Liver (tissue), 9 donors: ENCODE data around the gene CPNE8. TPM values are rescaled to one million over a fixed set of nuclear protein-coding genes. Genes with fewer than 3 reads are reported as not detected.

Source experiments
- DNase-seq: peaks from one replicate; pipeline ENCODE4 v3.0.0-alpha.2; 2017; ENCODE audit warnings: low spot score
- H3K27ac ChIP-seq, 2 donors: one replicate each; pipeline ENCODE4 v1.7.0; 2013; ENCODE audit warnings: inconsistent platforms in 2 of 2, low read length in 2 of 2, control low read depth in 1 of 2, low read depth in 1 of 2, mild to moderate bottlenecking in 1 of 2
- H3K27me3 ChIP-seq, 4 donors: one replicate each; pipeline versions ENCODE4 v1.6.1 to v1.7.0; 2013; ENCODE audit warnings: low read length in 3 of 4, inconsistent platforms in 1 of 4, mild to moderate bottlenecking in 1 of 4, moderate library complexity in 1 of 4; ENCODE audit not compliant: control insufficient read depth in 4 of 4, insufficient read depth in 4 of 4
- H3K36me3 ChIP-seq, 4 donors: one replicate each; pipeline versions ENCODE4 v1.6.1 to v1.7.0; 2013; ENCODE audit warnings: low read length in 3 of 4, mild to moderate bottlenecking in 3 of 4, low read depth in 1 of 4, moderate library complexity in 1 of 4; ENCODE audit not compliant: control insufficient read depth in 4 of 4, insufficient read depth in 3 of 4
- H3K4me1 ChIP-seq, 4 donors: one replicate each; pipeline versions ENCODE4 v1.6.1 to v1.7.0; 2013; ENCODE audit warnings: low read length in 3 of 4, mild to moderate bottlenecking in 3 of 4, moderate library complexity in 1 of 4; ENCODE audit not compliant: control insufficient read depth in 4 of 4, insufficient read depth in 4 of 4
- H3K4me3 ChIP-seq, 3 donors: one replicate each; pipeline versions ENCODE4 v1.6.1 to v1.7.0; 2013; ENCODE audit warnings: low read length in 3 of 3, control low read depth in 1 of 3, low read depth in 1 of 3, mild to moderate bottlenecking in 1 of 3
- H3K9ac ChIP-seq, 2 donors: one replicate each; pipeline ENCODE4 v1.7.0; 2013; ENCODE audit warnings: low read length in 2 of 2, mild to moderate bottlenecking in 2 of 2, moderate library complexity in 2 of 2, control low read depth in 1 of 2, low read depth in 1 of 2
- H3K9me3 ChIP-seq, 4 donors: one replicate each; pipeline versions ENCODE4 v1.6.1 to v1.7.0; 2013; ENCODE audit warnings: low read length in 3 of 4; ENCODE audit not compliant: control insufficient read depth in 4 of 4
- FOXA1 ChIP-seq: IDR thresholded peaks from 2 replicates; pipeline ENCODE4 v1.6.1; 2016; ENCODE audit warnings: antibody characterized with exemption
- FOXA2 ChIP-seq: IDR thresholded peaks from 2 replicates; pipeline ENCODE4 v1.6.1; 2016; ENCODE audit warnings: antibody characterized with exemption
- GABPA ChIP-seq, 2 donors: IDR thresholded peaks in 1 of 2; conservative IDR thresholded peaks in 1 of 2; 2 replicates each; pipeline ENCODE4 v1.6.1; 2016; ENCODE audit warnings: antibody characterized with exemption in 2 of 2, mild to moderate bottlenecking in 1 of 2, moderate library complexity in 1 of 2
- HNF4A ChIP-seq, 2 donors: conservative IDR thresholded peaks; 2 replicates each; pipeline ENCODE4 v1.6.1; 2016; ENCODE audit warnings: antibody characterized with exemption in 2 of 2, mild to moderate bottlenecking in 2 of 2
- JUND ChIP-seq, 2 donors: IDR thresholded peaks; 2 replicates each; pipeline ENCODE4 v1.6.1; 2016; ENCODE audit warnings: antibody characterized with exemption in 2 of 2
- NR2F2 ChIP-seq: IDR thresholded peaks from 2 replicates; pipeline ENCODE4 v1.6.1; 2016; ENCODE audit warnings: antibody characterized with exemption
- RAD21 ChIP-seq, 2 donors: IDR thresholded peaks; 2 replicates each; pipeline ENCODE4 v1.6.1; 2016; ENCODE audit warnings: antibody characterized with exemption in 2 of 2, mild to moderate bottlenecking in 2 of 2
- RXRA ChIP-seq, 2 donors: IDR thresholded peaks; 2 replicates each; pipeline ENCODE4 v1.6.1; 2017 to 2018; ENCODE audit warnings: antibody characterized with exemption in 2 of 2, mild to moderate bottlenecking in 1 of 2
- SP1 ChIP-seq: IDR thresholded peaks from 2 replicates; pipeline ENCODE4 v1.6.1; 2018; ENCODE audit warnings: antibody characterized with exemption, mild to moderate bottlenecking
- TAF1 ChIP-seq: conservative IDR thresholded peaks from 2 replicates; pipeline ENCODE4 v1.6.1; 2016; ENCODE audit warnings: antibody characterized with exemption, mild to moderate bottlenecking
- YY1 ChIP-seq: IDR thresholded peaks from 2 replicates; pipeline ENCODE4 v1.6.1; 2016; ENCODE audit warnings: antibody characterized with exemption, mild to moderate bottlenecking
- WGBS: extraction: QIAGEN DNeasy Blood & Tissue Kit; methylation state at CpG from one replicate; pipeline ENCODE4 v1.1.7; 2013; 5-methylcytosine and 5-hydroxymethylcytosine counted together
- polyA plus RNA-seq, 2 donors: library from polyadenylated mRNA; stranded (reverse) in 1 of 2; unstranded in 1 of 2; fragments of 200-250 nt in 1 of 2; fragments of >200 nt in 1 of 2; fragmentation: Nextera tagmentation in 1 of 2; extraction: Ambion mirVana in 1 of 2; gene quantifications; one replicate each; pipeline versions ENCODE4 v1.2.1 to v1.2.3, GENCODE V29; 2013 to 2015
- total RNA-seq, 2 donors: library from RNA; depleted of rRNA; stranded (reverse); fragments of >200 nt; gene quantifications; one replicate each; pipeline ENCODE4 v1.2.3, GENCODE V29; 2014
- TF ChIP-seq, protein P1 (sequence below): IDR thresholded peaks from 2 replicates; pipeline ENCODE4 v1.6.1; 2016; ENCODE audit warnings: antibody characterized with exemption
- TF ChIP-seq, protein P2 (sequence below): IDR thresholded peaks from 2 replicates; pipeline ENCODE4 v1.6.1; 2016; ENCODE audit warnings: antibody characterized with exemption
- TF ChIP-seq, protein P3 (sequence below): IDR thresholded peaks from 2 replicates; pipeline ENCODE4 v1.6.1; 2016; ENCODE audit warnings: antibody characterized with exemption
- TF ChIP-seq, protein P4 (sequence below): IDR thresholded peaks from 2 replicates; pipeline ENCODE4 v1.6.1; 2016; ENCODE audit warnings: antibody characterized with exemption, mild to moderate bottlenecking
- TF ChIP-seq, protein P5 (sequence below): fragments of 150-350 bp; IDR thresholded peaks from 2 replicates; pipeline ENCODE4 v1.5.1; 2017; ENCODE audit warnings: improper control_type of control experiment, low read depth, low read length; ENCODE audit not compliant: missing input control
- donor health status: healthy.
- donor health status: healthy.
- donor health status: healthy.
- donor health status: healthy.
- donor health status: healthy.

CPNE8 gene
- total and polyA plus RNA-seq, 4 donors: 4.2 to 27.4 (median 10.9) TPM

DNA sequence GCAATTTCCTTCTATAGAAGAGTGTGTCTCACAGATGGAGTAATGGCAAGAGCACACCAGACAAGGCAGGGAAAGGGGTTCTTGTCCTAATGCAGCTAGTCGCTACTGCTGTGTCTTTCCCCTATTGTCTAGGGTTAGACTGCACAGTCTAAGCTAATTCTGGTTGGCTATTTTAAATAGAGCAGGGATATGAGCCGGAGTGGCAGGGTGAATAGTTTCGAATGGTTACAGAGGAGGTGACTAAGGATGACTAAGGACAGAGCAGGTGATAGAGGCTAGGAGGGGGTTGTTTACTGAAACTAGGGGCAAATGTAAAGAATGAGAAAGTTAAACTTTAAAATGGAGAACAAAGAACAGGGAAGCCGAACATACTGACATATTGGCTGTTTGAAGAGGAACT, 25.6 kb upstream of the CPNE8 start (continued):
- TF ChIP-seq FOXA2: no peak

DNA sequence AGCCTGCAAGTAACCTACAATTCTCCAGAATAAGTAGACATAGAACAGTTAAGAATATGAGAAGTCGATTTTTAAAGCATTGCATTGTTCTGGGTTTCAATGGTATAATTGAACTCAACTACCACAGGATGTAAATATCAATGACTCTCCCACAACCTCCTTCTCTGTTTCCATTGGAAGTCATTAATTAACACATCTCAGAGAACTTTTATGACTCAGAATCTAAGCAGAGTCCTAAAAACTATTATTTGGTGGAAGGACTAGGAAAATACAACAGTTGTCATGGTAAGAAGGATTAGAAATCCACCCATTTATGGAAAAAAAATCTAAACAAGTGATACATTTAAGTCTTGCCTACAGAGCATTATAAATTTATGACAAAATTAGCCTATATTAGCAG, 21.1 kb upstream of the CPNE8 start:
- Histone ChIP-seq H3K4me1 (no peaks in the 10 kb centered on the region), H3K4me3 (no peak overlapping the region), H3K9ac (no peak overlapping the region), H3K36me3 (no peaks in the 10 kb centered on the region), H3K27me3 (peaks cover 0 to 5% (median 0%) of the 10 kb centered on the region in 4 donors), H3K27ac (no peak overlapping the region), H3K9me3 (no peaks in the 10 kb centered on the region)
- no peak for DNase-seq
- WGBS: 38% methylated on average over 1 of the region's 1 CpG
- no peak for TF ChIP-seq FOXA2
- no peak for TF ChIP-seq GABPA (IDR thresholded peaks at IDR 0.05 in 1 of 2, conservative IDR thresholded peaks at IDR 0.05 in 1 of 2)
- TF ChIP-seq, protein P1, sequence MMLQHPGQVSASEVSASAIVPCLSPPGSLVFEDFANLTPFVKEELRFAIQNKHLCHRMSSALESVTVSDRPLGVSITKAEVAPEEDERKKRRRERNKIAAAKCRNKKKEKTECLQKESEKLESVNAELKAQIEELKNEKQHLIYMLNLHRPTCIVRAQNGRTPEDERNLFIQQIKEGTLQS: no peak
- no peak for TF ChIP-seq TAF1
- TF ChIP-seq, protein P2, sequence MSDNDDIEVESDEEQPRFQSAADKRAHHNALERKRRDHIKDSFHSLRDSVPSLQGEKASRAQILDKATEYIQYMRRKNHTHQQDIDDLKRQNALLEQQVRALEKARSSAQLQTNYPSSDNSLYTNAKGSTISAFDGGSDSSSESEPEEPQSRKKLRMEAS: no peak
- TF ChIP-seq, protein P3, sequence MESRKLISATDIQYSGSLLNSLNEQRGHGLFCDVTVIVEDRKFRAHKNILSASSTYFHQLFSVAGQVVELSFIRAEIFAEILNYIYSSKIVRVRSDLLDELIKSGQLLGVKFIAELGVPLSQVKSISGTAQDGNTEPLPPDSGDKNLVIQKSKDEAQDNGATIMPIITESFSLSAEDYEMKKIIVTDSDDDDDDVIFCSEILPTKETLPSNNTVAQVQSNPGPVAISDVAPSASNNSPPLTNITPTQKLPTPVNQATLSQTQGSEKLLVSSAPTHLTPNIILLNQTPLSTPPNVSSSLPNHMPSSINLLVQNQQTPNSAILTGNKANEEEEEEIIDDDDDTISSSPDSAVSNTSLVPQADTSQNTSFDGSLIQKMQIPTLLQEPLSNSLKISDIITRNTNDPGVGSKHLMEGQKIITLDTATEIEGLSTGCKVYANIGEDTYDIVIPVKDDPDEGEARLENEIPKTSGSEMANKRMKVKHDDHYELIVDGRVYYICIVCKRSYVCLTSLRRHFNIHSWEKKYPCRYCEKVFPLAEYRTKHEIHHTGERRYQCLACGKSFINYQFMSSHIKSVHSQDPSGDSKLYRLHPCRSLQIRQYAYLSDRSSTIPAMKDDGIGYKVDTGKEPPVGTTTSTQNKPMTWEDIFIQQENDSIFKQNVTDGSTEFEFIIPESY: no peak
- TF ChIP-seq RXRA (IDR thresholded peaks at IDR 0.05): no peak
- TF ChIP-seq HNF4A (conservative IDR thresholded peaks at IDR 0.05): no peak
- TF ChIP-seq, protein P4, sequence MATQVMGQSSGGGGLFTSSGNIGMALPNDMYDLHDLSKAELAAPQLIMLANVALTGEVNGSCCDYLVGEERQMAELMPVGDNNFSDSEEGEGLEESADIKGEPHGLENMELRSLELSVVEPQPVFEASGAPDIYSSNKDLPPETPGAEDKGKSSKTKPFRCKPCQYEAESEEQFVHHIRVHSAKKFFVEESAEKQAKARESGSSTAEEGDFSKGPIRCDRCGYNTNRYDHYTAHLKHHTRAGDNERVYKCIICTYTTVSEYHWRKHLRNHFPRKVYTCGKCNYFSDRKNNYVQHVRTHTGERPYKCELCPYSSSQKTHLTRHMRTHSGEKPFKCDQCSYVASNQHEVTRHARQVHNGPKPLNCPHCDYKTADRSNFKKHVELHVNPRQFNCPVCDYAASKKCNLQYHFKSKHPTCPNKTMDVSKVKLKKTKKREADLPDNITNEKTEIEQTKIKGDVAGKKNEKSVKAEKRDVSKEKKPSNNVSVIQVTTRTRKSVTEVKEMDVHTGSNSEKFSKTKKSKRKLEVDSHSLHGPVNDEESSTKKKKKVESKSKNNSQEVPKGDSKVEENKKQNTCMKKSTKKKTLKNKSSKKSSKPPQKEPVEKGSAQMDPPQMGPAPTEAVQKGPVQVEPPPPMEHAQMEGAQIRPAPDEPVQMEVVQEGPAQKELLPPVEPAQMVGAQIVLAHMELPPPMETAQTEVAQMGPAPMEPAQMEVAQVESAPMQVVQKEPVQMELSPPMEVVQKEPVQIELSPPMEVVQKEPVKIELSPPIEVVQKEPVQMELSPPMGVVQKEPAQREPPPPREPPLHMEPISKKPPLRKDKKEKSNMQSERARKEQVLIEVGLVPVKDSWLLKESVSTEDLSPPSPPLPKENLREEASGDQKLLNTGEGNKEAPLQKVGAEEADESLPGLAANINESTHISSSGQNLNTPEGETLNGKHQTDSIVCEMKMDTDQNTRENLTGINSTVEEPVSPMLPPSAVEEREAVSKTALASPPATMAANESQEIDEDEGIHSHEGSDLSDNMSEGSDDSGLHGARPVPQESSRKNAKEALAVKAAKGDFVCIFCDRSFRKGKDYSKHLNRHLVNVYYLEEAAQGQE: no peak
- TF ChIP-seq NR2F2: no peak
- no peak for TF ChIP-seq SP1
- no peak for TF ChIP-seq RAD21 (IDR thresholded peaks at IDR 0.05)
- TF ChIP-seq FOXA1: no peak
- no peak for TF ChIP-seq YY1
- TF ChIP-seq JUND (IDR thresholded peaks at IDR 0.05): no peak
- TF ChIP-seq, protein P5, sequence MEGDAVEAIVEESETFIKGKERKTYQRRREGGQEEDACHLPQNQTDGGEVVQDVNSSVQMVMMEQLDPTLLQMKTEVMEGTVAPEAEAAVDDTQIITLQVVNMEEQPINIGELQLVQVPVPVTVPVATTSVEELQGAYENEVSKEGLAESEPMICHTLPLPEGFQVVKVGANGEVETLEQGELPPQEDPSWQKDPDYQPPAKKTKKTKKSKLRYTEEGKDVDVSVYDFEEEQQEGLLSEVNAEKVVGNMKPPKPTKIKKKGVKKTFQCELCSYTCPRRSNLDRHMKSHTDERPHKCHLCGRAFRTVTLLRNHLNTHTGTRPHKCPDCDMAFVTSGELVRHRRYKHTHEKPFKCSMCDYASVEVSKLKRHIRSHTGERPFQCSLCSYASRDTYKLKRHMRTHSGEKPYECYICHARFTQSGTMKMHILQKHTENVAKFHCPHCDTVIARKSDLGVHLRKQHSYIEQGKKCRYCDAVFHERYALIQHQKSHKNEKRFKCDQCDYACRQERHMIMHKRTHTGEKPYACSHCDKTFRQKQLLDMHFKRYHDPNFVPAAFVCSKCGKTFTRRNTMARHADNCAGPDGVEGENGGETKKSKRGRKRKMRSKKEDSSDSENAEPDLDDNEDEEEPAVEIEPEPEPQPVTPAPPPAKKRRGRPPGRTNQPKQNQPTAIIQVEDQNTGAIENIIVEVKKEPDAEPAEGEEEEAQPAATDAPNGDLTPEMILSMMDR: no peak
